SK-N-SH treated with all-trans-retinoic acid at 6 μM for 48 hours (cell line): ENCODE data around the gene CCDC137.

Experiments
- ARNTL ChIP-seq: fragments of 450-650 bp; formaldehyde crosslinking; IDR thresholded peaks from 2 replicates; pipeline ENCODE4 v1.5.0; 2020; ENCODE audit warnings: low read depth, mild to moderate bottlenecking, moderate library complexity, borderline replicate concordance
- BACH2 ChIP-seq: fragments of 250-450 bp; sonication (Bioruptor Pico); IDR thresholded peaks from 2 replicates; pipeline ENCODE4 v1.9.0; 2021; ENCODE audit warnings: mild to moderate bottlenecking, borderline replicate concordance
- ESRRG ChIP-seq: fragments of 250-450 bp; sonication (Bioruptor Pico); IDR thresholded peaks from 2 replicates; pipeline ENCODE4 v1.6.1; 2021; ENCODE audit warnings: mild to moderate bottlenecking
- OSR1 ChIP-seq: fragments of 250-450 bp; sonication (Bioruptor Pico); IDR thresholded peaks from 2 replicates; pipeline ENCODE4 v1.8.0; 2022; ENCODE audit warnings: moderate library complexity, mild to moderate bottlenecking, inconsistent platforms
- PATZ1 ChIP-seq: fragments of 250-450 bp; sonication (Bioruptor Pico); IDR thresholded peaks from 2 replicates; pipeline ENCODE4 v1.8.0; 2020; ENCODE audit warnings: mild to moderate bottlenecking, moderate library complexity, borderline replicate concordance
- POU6F1 ChIP-seq: fragments of 250-450 bp; sonication (Bioruptor Pico); IDR thresholded peaks from 2 replicates; pipeline ENCODE4 v1.8.0; 2021; ENCODE audit warnings: low read depth, mild to moderate bottlenecking, moderate library complexity, borderline replicate concordance
- PPARA ChIP-seq: fragments of 250-450 bp; sonication (Bioruptor Pico); IDR thresholded peaks from 2 replicates; pipeline ENCODE4 v1.5.0; 2020; ENCODE audit warnings: mild to moderate bottlenecking, borderline replicate concordance
- RARB ChIP-seq: fragments of 250-450 bp; sonication (Bioruptor Pico); IDR thresholded peaks from 2 replicates; pipeline ENCODE4 v1.8.0; 2021; ENCODE audit warnings: mild to moderate bottlenecking, moderate library complexity
- SNAI2 ChIP-seq: fragments of 250-450 bp; sonication (Bioruptor Pico); IDR thresholded peaks from 2 replicates; pipeline ENCODE4 v1.5.0; 2020; ENCODE audit warnings: mild to moderate bottlenecking, moderate library complexity
- ZFP30 ChIP-seq: fragments of 450-650 bp; formaldehyde crosslinking; IDR thresholded peaks from 2 replicates; pipeline ENCODE4 v1.5.0; 2022; ENCODE audit warnings: mild to moderate bottlenecking, moderate library complexity
- ZNF70 ChIP-seq: fragments of 450-650 bp; formaldehyde crosslinking; IDR thresholded peaks from 2 replicates; pipeline ENCODE4 v1.5.0; 2020; ENCODE audit warnings: mild to moderate bottlenecking, moderate library complexity
- TF ChIP-seq, protein P1 (sequence below): fragments of 250-450 bp; sonication (Bioruptor Pico); IDR thresholded peaks from 2 replicates; pipeline ENCODE4 v1.5.1; 2020; ENCODE audit warnings: low read depth, mild to moderate bottlenecking, moderate library complexity
- TF ChIP-seq, protein P2 (sequence below): fragments of 250-450 bp; sonication (Bioruptor Pico); IDR thresholded peaks from 2 replicates; pipeline ENCODE4 v1.5.0; 2020; ENCODE audit warnings: mild to moderate bottlenecking, moderate library complexity

DNA sequence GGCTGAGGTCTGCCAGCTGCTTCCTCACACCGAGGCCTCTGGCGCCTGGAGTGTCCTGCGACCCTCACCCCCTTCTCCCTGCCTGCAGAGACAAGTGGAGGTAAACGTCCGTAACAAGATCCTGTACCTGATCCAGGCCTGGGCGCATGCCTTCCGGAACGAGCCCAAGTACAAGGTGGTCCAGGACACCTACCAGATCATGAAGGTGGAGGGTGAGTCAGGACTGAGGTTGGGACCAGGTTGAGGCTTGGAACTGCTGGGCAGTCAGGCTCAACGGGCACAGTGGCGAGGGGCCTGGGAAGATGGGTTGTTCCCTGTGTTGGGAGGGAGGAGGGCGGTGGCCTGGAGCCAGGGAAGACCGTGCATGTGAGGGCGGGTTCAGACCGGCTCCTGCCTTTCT, 22.1 kb downstream of the CCDC137 start:
- TF ChIP-seq PATZ1 (CRISPR knock-in tag) (no peak), ESRRG (CRISPR knock-in tag) (no peak), POU6F1 (CRISPR knock-in tag) (no peak), PPARA (CRISPR knock-in tag) (no peak), RARB (no peak), ARNTL (no peak), OSR1 (no peak), SNAI2 (CRISPR knock-in tag) (no peak), BACH2 (no peak), ZNF70 (CRISPR knock-in tag) (no peak), ZFP30 (CRISPR knock-in tag) (no peak)
- TF ChIP-seq, protein P1, sequence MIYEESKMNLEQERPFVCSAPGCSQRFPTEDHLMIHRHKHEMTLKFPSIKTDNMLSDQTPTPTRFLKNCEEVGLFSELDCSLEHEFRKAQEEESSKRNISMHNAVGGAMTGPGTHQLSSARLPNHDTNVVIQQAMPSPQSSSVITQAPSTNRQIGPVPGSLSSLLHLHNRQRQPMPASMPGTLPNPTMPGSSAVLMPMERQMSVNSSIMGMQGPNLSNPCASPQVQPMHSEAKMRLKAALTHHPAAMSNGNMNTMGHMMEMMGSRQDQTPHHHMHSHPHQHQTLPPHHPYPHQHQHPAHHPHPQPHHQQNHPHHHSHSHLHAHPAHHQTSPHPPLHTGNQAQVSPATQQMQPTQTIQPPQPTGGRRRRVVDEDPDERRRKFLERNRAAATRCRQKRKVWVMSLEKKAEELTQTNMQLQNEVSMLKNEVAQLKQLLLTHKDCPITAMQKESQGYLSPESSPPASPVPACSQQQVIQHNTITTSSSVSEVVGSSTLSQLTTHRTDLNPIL (CRISPR knock-in tag), result no peak
- TF ChIP-seq, protein P2, sequence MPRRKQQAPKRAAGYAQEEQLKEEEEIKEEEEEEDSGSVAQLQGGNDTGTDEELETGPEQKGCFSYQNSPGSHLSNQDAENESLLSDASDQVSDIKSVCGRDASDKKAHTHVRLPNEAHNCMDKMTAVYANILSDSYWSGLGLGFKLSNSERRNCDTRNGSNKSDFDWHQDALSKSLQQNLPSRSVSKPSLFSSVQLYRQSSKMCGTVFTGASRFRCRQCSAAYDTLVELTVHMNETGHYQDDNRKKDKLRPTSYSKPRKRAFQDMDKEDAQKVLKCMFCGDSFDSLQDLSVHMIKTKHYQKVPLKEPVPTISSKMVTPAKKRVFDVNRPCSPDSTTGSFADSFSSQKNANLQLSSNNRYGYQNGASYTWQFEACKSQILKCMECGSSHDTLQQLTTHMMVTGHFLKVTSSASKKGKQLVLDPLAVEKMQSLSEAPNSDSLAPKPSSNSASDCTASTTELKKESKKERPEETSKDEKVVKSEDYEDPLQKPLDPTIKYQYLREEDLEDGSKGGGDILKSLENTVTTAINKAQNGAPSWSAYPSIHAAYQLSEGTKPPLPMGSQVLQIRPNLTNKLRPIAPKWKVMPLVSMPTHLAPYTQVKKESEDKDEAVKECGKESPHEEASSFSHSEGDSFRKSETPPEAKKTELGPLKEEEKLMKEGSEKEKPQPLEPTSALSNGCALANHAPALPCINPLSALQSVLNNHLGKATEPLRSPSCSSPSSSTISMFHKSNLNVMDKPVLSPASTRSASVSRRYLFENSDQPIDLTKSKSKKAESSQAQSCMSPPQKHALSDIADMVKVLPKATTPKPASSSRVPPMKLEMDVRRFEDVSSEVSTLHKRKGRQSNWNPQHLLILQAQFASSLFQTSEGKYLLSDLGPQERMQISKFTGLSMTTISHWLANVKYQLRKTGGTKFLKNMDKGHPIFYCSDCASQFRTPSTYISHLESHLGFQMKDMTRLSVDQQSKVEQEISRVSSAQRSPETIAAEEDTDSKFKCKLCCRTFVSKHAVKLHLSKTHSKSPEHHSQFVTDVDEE (CRISPR knock-in tag), result no peak
